ENCODE measurements around the gene TMEM106B.

GRCh38 chr7:12178317-12178716, 32.8 kb upstream of the TMEM106B start:
- TF ChIP-seq CTCF (IDR thresholded peaks at IDR 0.05): no peak
- TF ChIP-seq EP300 (IDR thresholded peaks at IDR 0.05; ENCODE audit: low read depth): no peak
